HG03103 (cell line): ENCODE data around the gene LAMC1.

ENCODE experiments used
- ATAC-seq: cut with Tn5 transposase; IDR thresholded peaks from one replicate; pipeline ENCODE4 v1.9.1; 2021; ENCODE audit warnings: low read depth; ENCODE audit not compliant: unreplicated experiment

LAMC1 gene

DNA sequence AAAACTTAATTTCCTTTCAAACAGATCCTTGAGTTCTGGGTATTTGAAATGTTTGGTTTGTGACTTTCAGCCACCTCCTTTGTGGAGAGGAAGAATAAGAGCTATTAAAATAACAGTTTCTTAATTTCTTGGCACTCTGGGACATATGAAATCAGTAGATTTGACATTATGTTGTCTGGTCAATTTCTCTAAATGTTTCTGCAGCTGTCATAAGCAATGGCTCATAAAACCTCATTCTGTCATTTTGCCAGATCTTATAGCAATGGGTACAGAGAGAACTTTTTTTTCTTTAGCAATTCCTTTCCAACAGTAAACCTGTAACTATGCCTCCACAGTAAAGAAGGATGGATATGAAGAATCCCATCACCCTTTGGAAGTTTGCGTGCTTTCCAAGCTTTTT, 52.6 kb downstream of the LAMC1 start:
- ATAC-seq, result no peak

DNA sequence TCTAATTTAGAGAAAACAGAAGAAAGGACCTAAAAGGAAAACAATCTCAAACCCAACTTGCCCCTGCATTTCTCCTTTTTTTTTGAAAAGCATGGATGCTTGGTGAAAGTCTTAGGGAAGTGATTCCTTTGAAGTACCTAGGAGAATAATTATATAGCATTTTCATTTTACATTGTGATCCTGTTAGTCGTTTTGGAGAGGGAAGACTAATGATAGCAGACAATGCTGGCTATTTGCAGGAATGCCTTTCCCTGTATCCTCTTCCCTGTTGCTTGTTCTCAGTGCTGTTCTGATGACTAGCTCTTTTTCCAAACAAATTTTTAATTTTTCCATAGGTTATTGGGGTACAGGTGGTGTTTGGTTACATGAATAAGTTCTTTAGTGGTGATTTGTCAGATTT, 53.9 kb downstream of the LAMC1 start:
- ATAC-seq, result no peak

DNA sequence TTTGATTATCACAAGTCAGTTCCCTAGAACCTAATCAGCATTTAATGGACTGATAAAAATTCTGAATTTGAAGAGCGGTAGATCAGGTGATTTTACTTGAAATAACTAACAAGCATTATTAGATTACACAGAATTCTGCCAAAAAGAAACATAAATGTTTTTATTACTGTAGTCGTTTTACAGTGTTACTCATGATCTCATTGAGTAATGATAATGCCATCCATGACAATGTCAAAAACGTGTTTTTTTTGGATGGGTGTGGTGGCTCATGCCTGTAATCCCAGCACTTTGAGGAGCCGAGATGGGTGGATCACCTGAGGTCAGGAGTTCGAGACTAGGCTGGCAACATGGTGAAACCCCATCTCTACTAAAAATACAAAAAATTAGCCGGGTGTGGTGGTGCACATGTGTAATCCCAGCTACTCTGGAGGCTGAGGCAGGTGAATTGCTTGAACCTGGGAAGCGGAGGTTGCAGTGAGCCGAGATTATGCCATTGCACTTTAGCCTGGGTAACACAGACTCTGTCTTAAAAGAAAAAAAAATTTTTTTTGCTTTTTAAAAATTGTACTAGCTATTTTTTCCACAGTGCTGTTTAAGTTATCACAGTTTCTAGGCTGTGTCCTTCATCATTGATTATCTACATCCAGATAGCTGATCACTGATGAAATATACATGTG, 56.6 kb downstream of the LAMC1 start:
- ATAC-seq, result no peak

DNA sequence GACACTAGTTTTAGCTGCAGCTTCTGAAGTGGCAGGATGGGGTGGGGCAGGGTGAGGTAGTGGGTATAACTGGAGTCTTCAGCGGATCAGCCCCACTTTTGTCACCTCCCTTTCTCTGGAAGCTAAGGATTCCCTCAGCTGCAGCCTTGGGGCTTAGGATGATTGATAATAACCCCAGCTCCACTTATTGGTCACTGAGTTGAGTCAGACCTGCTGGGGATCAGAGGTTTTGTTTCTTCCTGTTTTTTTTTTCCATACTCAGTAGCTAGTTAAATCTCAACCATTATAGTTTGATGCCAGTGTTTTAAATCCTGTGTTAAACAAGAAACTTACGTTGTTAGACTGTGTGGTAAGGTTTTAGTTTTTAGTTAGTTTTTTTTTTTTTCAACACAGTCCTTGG, 57.2 kb downstream of the LAMC1 start:
- no peak for ATAC-seq

DNA sequence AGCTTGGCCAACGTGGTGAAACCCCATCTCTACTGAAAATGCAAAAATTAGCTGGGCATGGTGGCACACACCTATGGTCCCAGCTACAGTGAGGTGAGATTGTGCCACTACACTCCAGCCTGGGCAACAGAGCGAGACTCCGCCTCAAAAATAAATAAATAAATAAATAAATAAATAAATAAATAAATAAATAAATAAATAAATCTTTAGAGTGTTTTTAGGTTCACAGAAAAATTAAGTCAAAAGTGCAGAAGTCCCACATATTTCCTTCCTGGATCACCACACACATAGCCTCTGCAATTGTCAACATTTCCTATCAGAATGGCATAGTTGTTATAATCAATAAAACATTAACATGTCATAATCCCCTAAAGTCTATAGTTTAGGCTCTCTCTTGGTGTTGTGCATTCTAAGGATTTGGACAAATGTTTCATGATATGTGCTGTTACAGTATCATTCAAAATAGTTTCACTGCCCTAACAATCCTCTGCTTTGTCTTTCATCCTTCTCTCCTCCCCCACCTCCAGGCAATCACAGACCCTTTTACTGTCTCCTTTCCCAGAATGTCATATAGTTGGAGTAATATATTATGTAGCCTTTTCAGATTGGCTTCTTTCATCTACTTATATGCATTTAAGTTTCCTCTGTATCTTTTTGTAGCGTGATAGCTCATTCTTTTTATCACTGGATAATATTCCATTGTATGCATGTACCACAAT, 58.3 kb downstream of the LAMC1 start:
- ATAC-seq, result no peak

DNA sequence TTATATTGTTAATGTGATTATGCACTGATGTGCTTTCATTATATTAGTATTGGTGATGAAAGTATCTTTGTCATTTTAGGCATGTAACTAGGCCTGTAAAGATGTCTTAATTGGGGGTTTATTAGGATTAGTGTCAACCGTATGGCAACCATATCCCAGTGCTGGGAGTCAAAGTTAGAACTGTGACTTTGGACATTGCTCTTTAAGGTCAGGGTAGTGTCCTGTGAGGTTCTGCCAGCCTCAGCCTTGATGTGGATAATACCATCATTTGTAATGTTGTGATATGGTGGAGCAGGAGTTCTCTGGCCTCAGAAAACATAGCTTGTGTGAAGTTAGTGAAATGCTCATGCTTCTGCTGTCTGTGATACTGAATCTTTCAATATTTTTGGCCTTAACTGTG, 59.4 kb downstream of the LAMC1 start:
- no peak for ATAC-seq

DNA sequence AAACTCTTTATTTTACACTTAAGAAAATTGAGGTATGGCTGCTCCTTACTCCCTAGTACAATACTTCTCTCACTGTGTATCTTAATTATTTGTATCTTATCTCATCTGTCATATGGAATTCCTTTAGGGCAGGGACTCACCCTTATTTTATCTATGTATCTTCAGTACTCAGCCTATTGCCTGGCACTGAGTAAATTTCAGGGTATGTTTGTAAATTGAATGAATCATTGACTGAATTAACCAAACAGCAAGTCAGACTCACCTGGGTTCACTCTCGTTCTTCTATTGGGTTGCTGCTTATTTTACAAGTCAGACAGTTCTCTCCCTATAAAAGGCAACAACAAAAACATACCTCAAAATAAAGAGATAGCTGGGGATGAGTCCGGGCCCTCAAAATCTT, 63.8 kb downstream of the LAMC1 start:
- ATAC-seq, result no peak

DNA sequence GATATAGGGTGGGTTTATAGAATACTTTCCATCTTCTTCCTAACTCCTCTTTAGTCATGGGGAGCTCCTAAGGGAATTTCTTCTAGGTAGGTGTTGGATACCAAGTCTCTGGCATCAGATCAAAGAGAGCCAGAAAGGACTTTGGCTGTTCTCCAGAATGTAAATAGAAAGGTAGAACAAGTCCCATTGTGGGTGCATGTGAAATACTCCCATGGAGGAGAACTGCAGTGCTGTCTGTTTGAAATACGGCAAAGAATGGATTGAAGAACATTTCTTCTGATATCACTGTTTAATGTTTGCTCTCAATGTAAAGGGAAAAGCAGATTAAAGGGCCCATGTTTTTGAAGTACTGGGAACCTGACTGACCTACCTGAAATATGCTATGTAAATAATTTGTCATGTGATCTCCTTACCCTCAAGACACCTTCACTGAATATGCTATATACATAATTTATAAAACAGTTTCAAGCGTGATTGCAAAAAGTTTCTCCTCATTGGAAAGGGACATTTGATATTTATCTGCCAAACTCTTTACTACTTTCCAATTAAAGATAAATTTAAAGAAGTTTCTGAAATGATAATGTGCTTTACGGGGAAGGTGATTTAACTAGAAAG, 65.9 kb downstream of the LAMC1 start:
- ATAC-seq, result no peak

DNA sequence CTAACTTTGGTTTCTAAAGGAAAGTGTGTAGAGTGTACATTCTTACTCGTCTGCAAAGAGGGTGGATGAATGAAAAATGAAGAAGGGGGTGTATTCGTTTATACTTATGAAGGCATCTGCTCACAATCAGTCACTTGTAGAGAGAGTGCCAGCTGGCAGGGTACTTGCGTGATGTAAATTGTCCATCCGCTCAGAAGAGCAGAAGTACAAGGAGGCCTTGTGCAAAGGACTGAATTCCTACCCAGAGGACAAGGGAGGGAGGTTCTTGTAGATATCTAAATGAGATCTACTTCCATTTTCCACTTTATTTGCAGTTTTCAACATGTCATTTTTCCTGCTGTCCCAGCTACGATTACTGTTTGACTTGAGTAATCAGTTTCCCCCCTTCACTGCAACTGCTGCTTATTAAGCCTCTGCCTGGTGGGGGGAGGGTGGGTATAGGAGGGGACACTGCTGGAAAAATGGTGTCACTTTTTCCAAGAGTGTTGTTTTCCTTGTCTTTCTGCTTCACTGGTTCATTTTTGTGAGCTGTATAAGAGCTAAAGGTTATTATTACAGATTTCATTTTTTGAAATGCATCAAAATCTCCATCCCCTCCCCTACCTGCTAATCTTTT, 67.3 kb downstream of the LAMC1 start:
- no peak for ATAC-seq

DNA sequence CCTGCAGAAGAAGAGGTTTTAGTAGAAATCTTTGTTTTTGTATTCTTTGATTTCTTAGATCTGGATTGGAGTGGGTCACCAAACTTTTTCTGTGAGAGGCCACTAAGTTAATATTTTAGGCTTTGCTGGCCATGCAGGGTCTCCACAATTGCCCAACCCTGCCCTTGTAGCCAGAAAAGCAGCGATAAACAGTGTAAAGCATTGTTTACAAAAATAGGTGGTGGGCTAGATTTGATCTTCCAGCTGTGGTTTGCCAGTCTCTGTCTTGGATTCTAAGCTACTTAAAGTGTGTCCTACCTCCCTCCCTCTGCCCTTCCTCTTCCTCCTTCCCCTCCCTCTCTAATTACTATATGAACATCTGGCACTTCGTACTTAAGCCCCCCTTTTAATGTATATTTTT, 68.0 kb downstream of the LAMC1 start:
- ATAC-seq, result no peak

DNA sequence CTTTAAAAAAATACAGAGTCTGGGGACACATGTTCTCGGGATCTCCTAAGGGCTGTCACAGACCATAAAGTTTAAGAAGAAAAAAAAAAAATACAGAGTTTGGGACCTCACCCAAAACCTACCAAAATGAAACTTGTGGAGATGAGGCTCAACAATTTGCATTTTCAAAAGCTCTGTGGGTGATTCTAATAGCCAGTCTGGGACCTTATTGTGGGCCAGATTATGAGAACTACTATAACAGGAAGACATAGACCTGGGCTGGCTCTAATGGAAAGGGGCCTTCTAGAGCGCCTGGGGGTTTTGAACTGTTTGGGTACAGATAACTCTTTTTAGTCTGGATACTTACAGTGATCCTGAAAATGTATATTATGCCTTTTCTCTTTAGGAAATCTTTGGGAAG, 69.1 kb downstream of the LAMC1 start:
- ATAC-seq, result no peak

DNA sequence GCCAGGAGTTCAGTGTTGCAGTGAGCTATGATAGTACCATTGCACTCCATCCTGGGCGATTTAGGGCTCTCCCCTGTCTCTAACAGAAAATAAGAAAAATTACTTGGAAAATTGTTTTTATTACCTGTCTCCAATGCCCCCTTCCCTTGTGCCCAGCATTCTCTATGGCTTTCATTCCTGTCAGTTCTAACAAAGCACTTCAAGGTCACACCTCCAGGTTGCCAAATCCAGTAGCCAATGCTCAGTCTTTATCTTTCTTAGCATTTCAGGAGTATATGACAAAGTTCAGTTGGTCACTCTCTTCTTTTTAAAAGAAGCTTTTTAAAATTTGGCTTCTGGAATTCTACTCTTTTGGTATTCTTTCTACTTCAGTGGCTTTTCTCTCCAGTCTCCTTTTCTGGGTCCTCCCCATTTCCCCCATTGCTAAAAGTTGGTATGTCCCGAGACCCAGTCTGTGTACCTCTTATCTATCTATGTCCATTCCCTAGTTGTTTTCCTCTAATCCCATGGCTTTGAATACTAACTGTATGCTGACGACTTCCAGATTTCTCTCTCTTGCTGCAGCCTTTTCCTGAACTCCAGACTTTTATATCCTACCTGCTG, 69.9 kb downstream of the LAMC1 start:
- no peak for ATAC-seq

DNA sequence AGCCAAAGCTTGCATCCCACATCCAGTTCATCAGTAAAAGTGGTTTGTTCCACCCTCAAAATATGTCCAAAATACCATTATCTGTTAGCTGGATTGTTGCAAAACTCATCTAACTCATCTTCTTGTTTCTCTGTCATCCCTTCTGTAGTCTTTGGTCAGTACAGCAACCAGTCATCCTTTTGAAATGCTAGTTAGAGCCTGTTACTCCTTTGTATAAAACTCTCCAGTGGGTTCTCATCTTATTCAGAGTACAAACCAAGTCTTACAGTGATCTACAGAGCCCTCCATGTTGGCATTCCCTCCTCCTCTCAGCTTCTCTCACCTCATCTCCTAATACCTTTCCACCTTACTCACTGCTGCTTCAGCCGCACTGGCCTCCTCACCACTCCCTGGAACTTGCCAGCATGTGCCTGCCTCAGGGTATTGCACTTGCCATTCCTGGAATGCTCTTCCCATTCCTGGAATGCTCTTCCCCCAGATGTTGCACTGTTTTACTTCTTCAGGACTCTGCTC, 70.6 kb downstream of the LAMC1 start:
- no peak for ATAC-seq

DNA sequence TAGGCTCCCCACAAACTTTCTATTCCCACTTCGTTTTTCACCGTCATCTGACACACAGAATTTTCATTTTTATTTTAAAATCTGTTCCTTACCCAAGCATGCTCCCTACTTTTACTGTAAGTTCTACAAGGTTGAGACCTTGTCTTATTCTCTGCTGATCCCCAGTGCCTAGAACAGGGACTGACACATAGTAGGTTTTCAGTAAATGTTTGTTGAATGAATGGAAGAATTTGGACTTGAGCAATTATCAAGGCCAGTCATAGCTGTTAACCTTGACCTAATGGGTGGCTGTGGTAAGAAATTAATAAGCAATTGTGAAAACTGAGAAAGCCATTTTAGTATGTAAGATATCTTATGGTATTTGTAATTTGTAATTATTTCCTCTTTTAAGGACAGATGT, 71.1 kb downstream of the LAMC1 start:
- ATAC-seq, result no peak

DNA sequence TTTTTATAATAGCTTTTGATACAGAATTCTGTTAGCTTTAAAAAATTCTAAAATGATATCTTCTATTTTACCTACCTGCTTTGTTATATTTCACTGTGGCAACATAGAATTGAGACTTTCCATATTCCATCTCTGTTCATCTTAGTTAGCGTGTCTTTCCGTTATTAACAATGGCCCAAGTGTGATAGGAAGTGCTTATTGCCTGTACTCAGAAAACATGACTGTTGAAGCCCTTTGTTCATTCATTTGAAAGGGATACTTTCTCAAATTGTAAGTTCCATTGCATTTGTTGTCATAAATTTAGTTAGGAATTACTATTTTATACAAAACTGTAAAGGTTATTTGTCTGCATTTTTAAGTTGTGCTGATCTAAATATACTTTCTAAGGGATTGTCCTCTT, 73.1 kb downstream of the LAMC1 start:
- no peak for ATAC-seq

DNA sequence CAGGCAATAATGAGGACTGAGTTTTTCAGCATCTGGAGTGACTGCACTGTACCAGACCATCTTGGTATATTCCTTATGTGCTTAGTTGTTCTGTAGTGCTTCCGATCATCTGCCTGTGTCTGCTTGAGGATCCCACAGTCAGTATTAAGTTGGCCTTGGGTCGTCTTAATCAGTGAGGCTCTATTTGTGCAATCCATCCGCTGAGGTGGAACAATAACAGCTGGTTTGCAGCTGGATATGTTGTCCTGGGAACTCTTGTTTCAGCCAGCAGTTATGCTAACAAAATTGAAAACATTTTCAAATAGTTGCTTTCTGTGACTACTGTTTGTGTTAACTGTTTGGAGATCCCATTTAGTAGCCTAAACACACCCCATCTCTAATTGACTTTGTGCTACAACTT, 73.7 kb downstream of the LAMC1 start:
- ATAC-seq, result no peak

DNA sequence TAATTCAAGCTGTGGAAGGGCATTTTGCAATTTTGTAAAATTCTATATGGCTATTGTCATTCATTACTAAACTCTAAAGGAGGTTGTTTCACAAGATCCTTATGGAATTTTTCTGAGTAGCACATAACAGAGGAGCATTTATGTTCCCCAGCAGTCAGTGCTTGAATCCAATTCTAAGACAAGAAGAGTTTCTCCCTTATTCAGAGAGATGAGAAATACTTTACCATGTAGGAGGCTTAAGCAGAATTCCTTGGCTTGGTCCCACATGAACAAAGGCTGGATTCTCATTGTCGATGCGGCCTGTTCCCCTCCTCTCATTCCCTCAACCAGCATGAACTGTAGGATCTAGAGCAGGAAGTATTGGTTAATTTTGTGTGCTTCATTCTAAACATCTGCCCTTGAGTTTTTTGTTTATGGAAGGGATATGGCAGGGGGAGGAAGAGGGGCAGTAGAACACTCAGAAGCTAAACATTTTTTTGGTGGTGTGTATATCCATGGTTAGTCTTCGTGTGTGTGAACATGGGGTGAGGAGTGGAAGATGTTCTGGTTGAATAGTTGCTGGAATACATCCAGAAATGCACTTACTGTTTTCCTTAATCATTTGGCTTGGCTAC, 74.3 kb downstream of the LAMC1 start:
- no peak for ATAC-seq

DNA sequence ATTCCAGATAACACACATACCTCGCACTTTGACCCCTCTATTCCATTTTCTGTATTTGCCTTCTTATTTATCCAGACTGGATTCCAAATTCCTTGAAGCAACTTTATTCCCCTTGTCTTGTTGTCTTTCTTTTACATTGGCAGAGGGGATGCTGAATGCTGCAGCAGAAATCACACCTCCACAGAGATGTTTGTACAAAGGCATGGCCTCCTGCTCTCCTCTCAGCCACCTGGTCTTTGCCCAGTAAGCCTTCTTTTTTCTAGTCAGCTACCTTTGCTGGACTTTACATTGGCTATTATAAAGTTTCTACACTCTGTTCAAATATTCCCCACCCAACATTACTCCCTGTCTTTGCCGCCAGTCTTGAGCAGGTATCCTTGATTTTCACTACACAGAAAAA, 75.1 kb downstream of the LAMC1 start:
- no peak for ATAC-seq

DNA sequence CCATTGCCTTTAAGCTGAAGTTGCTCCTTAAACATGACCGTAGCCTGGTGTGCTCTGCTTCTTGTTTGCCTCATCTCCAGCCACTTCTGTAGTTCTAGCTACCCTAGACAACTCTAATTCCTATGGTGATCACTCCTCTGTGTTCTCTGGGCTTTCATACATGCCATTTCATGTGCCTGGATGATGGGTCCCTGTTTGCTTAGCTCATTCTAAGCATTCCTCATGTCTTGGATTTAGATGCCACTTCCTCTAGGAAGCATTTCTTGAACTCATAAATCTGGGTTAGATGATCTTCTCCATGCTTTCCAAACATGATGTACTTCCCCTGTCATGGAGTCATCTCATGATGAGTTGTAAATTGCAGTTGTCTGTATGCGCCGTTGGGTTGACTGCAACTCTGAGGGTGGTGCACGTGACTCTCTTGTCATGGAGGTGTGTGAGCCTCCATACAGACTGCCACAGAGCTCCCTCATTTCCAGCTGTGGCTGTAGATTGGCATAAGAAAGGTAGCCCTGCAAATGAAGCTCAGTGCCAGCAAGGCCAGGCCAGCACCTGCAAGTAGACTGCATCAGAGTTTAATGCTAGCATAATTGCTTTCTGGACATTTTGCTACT, 77.2 kb downstream of the LAMC1 start:
- no peak for ATAC-seq

DNA sequence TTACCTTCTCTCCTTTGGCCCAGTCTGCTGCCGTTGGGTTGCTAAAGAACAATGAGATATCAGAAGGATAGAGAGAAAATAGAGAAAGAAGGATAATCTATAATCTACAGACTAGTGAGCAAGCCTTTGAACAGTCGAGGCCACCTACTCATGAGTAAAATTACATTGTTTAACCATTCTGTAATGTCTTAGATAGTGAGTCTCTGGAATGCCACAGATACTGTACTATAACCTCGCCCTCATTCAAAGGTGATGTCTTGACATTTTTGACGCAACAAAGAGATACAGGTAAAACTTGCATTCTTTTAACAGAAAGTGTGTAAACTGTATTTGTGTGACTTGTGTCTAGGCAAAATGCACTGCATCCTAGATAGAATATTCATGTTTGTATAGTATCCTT, 77.9 kb downstream of the LAMC1 start:
- no peak for ATAC-seq
